ENCODE measurements around the gene CMYA5.
"Not testable (repeated sequence)": the region's sequence is repeated elsewhere in the genome, so short reads cannot be mapped to it uniquely, and the experiment has no call there.

The CMYA5 gene

GRCh38 chr5:79689541-79690466 is at the start of gene CMYA5:
TSS of gene CMYA5 (plus strand) at chr5:79689836. CDS start at chr5:79689908, 72 bp downstream.
- no peak for DNase-seq

GRCh38 chr5:79640571-79641055 is 49.0 kb upstream of the CMYA5 start:
- no peak for DNase-seq

GRCh38 chr5:79641414-79641813 is 48.2 kb upstream of the CMYA5 start:
- DNase-seq: no peak

- DNase-seq: no peak
These were observed 47.4 kb upstream of the CMYA5 start for GRCh38 chr5:79642210-79642609.

GRCh38 chr5:79653843-79654242 is 35.8 kb upstream of the CMYA5 start:
- DNase-seq: no peak

- no peak for DNase-seq
These were observed 26.4 kb upstream of the CMYA5 start for GRCh38 chr5:79663212-79663611.

- DNase-seq: no peak
These were observed 22.9 kb upstream of the CMYA5 start for GRCh38 chr5:79666758-79667157.

- no peak for DNase-seq
These were observed 17.2 kb upstream of the CMYA5 start for GRCh38 chr5:79672392-79672791.

- DNase-seq: not testable (repeated sequence)
These were observed 13.3 kb upstream of the CMYA5 start for GRCh38 chr5:79676354-79676753.

GRCh38 chr5:79682102-79682501 is 7.5 kb upstream of the CMYA5 start:
- DNase-seq: not testable (repeated sequence)

- DNase-seq: no peak
These were observed 4.9 kb upstream of the CMYA5 start for GRCh38 chr5:79684782-79685181.

- DNase-seq: no peak
These were observed 4.0 kb upstream of the CMYA5 start for GRCh38 chr5:79685627-79686026.

GRCh38 chr5:79686799-79687198 is 2.8 kb upstream of the CMYA5 start:
- DNase-seq: no peak

- no peak for DNase-seq
These were observed 1.7 kb upstream of the CMYA5 start for GRCh38 chr5:79687889-79688288.

GRCh38 chr5:79691007-79691406 is 1.4 kb downstream of the CMYA5 start:
- DNase-seq: no peak

GRCh38 chr5:79692596-79692995 is 3.0 kb downstream of the CMYA5 start:
- DNase-seq: no peak

- no peak for DNase-seq
These were observed 4.5 kb downstream of the CMYA5 start for GRCh38 chr5:79694183-79694582.

GRCh38 chr5:79694652-79695051 is 5.0 kb downstream of the CMYA5 start:
- DNase-seq: no peak

- DNase-seq: no peak
These were observed 5.9 kb downstream of the CMYA5 start for GRCh38 chr5:79695526-79695925.

GRCh38 chr5:79697222-79698170 is 7.9 kb downstream of the CMYA5 start:
- no peak for DNase-seq

- no peak for DNase-seq
These were observed 10.2 kb downstream of the CMYA5 start for GRCh38 chr5:79699763-79700400.

- DNase-seq: peak in 1 of 2 donors; percentile 16
These were observed 13.2 kb downstream of the CMYA5 start for GRCh38 chr5:79702606-79703380.
